Psoas muscle (tissue), 8 donors: ENCODE data around the gene BIRC6. TPM values are rescaled to one million over a fixed set of nuclear protein-coding genes. Genes with fewer than 3 reads are reported as not detected.
"Not testable (repeated sequence)": the region's sequence is repeated elsewhere in the genome, so short reads cannot be mapped to it uniquely, and the experiment has no call there.

Experiments used
- ATAC-seq, 4 donors: fragments of 200-7000 bp; cut with Tn5 transposase; one replicate each; pipeline ENCODE4 v1.9.1; 2020; ENCODE audit warnings: moderate library complexity in 3 of 4, mild to moderate bottlenecking in 2 of 4
- DNase-seq, 2 donors: peaks; one replicate each; pipeline ENCODE4 v3.0.0-alpha.2; 2020
- H3K27ac ChIP-seq: fragments of 200-600 bp; one replicate; pipeline ENCODE4 v1.8.0; 2022
- H3K27me3 ChIP-seq, 3 donors: fragments of 200-600 bp in 1 of 3; one replicate each; pipeline versions ENCODE4 v1.6.1 to v1.8.0; 2013 to 2022; ENCODE audit warnings: low read length in 2 of 3, mild to moderate bottlenecking in 2 of 3, moderate library complexity in 1 of 3; ENCODE audit not compliant: insufficient read depth in 3 of 3
- H3K36me3 ChIP-seq, 2 donors: fragments of 200-600 bp in 1 of 2; one replicate each; pipeline versions ENCODE4 v1.6.1 to v1.8.0; 2013 to 2022; ENCODE audit warnings: low read depth in 1 of 2, mild to moderate bottlenecking in 1 of 2, moderate library complexity in 1 of 2; ENCODE audit not compliant: insufficient read depth in 1 of 2
- H3K4me1 ChIP-seq: fragments of 200-600 bp; one replicate; pipeline ENCODE4 v1.8.0; 2022
- H3K4me3 ChIP-seq: fragments of 200-600 bp; one replicate; pipeline ENCODE4 v1.8.0; 2022; ENCODE audit warnings: mild to moderate bottlenecking
- H3K9me3 ChIP-seq: fragments of 200-600 bp; one replicate; pipeline ENCODE4 v1.8.0; 2022
- CTCF ChIP-seq: fragments of 200-600 bp; IDR thresholded peaks from one replicate; pipeline ENCODE4 v1.8.0; 2022; ENCODE audit warnings: antibody characterized with exemption
- WGBS, 3 donors: extraction: QIAGEN DNeasy Blood & Tissue Kit; methylation state at CpG; one replicate each; pipeline versions ENCODE4 v1.1.6 to v1.1.7; 2013; 5-methylcytosine and 5-hydroxymethylcytosine counted together
- intact Hi-C, 2 donors: fragments of 100-400 bp; cut with DNase I; formaldehyde crosslinking; loops; one replicate each; pipeline versions ENCODE4 v1.11.0 to v1.14.2; 2022
- polyA plus RNA-seq, 3 donors: library from polyadenylated mRNA; stranded (reverse); fragments of 200-250 nt; gene quantifications; one replicate each; pipeline ENCODE4 v1.2.3, GENCODE V29; 2013
- total RNA-seq, 4 donors: library from RNA; stranded (reverse); fragmentation: NEBNext Ultra II Directional in 2 of 4; extraction: Animal tissue kit (Norgen Biotek cat#: 25700) in 2 of 4; gene quantifications; one replicate each; pipeline versions ENCODE4 v1.2.1 to v1.2.4, GENCODE V29; 2021 to 2023
- donor health status: healthy with polysubstance abuse.
- donor health status: DM: no; HTN: no; CAD: no; lungs with moderate emphysema.
- donor health status: Bipolar disorder and iron deficiency.
- donor health status: healthy.
- donor health status: DM: yes; HTN: yes; CAD: no.
- donor health status: DM: no; HTN: no; CAD: no.
- donor health status: DM: no; HTN: no; CAD: no.
- donor health status: DM: yes; HTN: yes; CAD: no.

BIRC6 gene
- total and polyA plus RNA-seq, 7 donors: 11.1 to 66.7 (median 38.1) TPM

- no peaks in the 10 kb centered on the region for H3K9me3 ChIP-seq
- DNase-seq (no peak), ATAC-seq (no peak)
- H3K27ac ChIP-seq: no peak overlapping the region
- no peaks in the 10 kb centered on the region for H3K4me1 ChIP-seq
- WGBS, 3 donors: 77 to 84% (median 77%) methylated on average over 2 of the region's 2 CpGs
- intact Hi-C loops: loop anchor here in 1 of 2 donors (10.0 kb wide), 1 partner anchor 45 kb away; no protein-coding TSS in a partner anchor
- no peak for TF ChIP-seq CTCF
- no peaks in the 10 kb centered on the region for H3K36me3 ChIP-seq
- H3K4me3 ChIP-seq: no peak overlapping the region
- H3K27me3 ChIP-seq: no peaks in the 10 kb centered on the region
These were observed 26.7 kb upstream of the BIRC6 start for GRCh38 chr2:32330136-32330535.

- no peak for TF ChIP-seq CTCF
- ATAC-seq: no peak
- intact Hi-C loops: no loop called here
- peak overlapping the region; percentile 45 for H3K4me3 ChIP-seq
- WGBS, 3 donors: 7 to 20% (median 15%) methylated on average over 2 of the region's 2 CpGs
- H3K27ac ChIP-seq: no peak overlapping the region
- H3K4me1 ChIP-seq: no peaks in the 10 kb centered on the region
- H3K27me3 ChIP-seq: no peaks in the 10 kb centered on the region
- no peaks in the 10 kb centered on the region for H3K36me3 ChIP-seq
- no peak for DNase-seq
- no peaks in the 10 kb centered on the region for H3K9me3 ChIP-seq
These were observed 14.0 kb upstream of the BIRC6 start for GRCh38 chr2:32342801-32343200.

- H3K36me3 ChIP-seq, H3K27ac ChIP-seq, intact Hi-C loops, DNase-seq, H3K4me3 ChIP-seq, H3K4me1 ChIP-seq, H3K9me3 ChIP-seq, H3K27me3 ChIP-seq, ATAC-seq: not testable (repeated sequence)
- WGBS, 3 donors: 83 to 98% (median 96%) methylated on average over 3 of the region's 3 CpGs
These were observed 6.0 kb upstream of the BIRC6 start for GRCh38 chr2:32350797-32351196.

- intact Hi-C loops: loop anchor here in 1 of 2 donors (5.0 kb wide), 1 partner anchor 79 kb away; the partner anchor contains the start of gene YIPF4
- 10 to 12% (median 10%) methylated on average over 10 of the region's 10 CpGs for WGBS, 3 donors
These were observed 695 bp upstream of the BIRC6 start for GRCh38 chr2:32355976-32356680.

More at GRCh38 chr2:32355976-32356680, 695 bp upstream of the BIRC6 start:
- no peak for TF ChIP-seq CTCF
- ATAC-seq (no peak), DNase-seq (no peak)
- Histone ChIP-seq H3K4me3 (peak overlapping the region; percentile 99), H3K27me3 (no peaks in the 10 kb centered on the region), H3K27ac (peak overlapping the region; percentile 99), H3K9me3 (no peaks in the 10 kb centered on the region), H3K4me1 (peaks cover 28% of the 10 kb centered on the region), H3K36me3 (peaks cover 0 to 6% of the 10 kb centered on the region in 2 donors)
